Natural killer cell (primary cell): ENCODE measurements around the gene RABGAP1L. TPM values are rescaled to one million over a fixed set of nuclear protein-coding genes. Genes with fewer than 3 reads are reported as not detected.

Experiments
- ATAC-seq, 3 donors: fragments of 150-1000 bp in 2 of 3; fragments of 200-7000 bp in 1 of 3; cut with Tn5 transposase; 1 replicate in 1 of 3; 2 replicates in 2 of 3; pipeline ENCODE4 v1.10.0; 2021; ENCODE audit warnings: mild to moderate bottlenecking in 2 of 3, moderate library complexity in 2 of 3
- DNase-seq, 2 donors: peaks; one replicate each; pipeline versions ENCODE4 v3.0.0 to v3.0.0-alpha.2; 2013 to 2021; ENCODE audit warnings: mixed read lengths in 1 of 2
- H3K27ac ChIP-seq: one replicate; pipeline ENCODE4 v1.5.1; 2013; ENCODE audit warnings: mild to moderate bottlenecking, low read length
- H3K27me3 ChIP-seq: one replicate; pipeline ENCODE4 v1.6.1; 2013; ENCODE audit warnings: low read length; ENCODE audit not compliant: control insufficient read depth, insufficient read depth
- H3K36me3 ChIP-seq: one replicate; pipeline ENCODE4 v1.6.1; 2013; ENCODE audit warnings: low read length; ENCODE audit not compliant: control insufficient read depth, insufficient read depth
- H3K4me1 ChIP-seq: one replicate; pipeline ENCODE4 v1.6.1; 2013; ENCODE audit warnings: low read length; ENCODE audit not compliant: control insufficient read depth, insufficient read depth
- H3K4me3 ChIP-seq: one replicate; pipeline ENCODE4 v1.5.1; 2013; ENCODE audit warnings: low read length
- H3K9me3 ChIP-seq: one replicate; pipeline ENCODE4 v1.6.1; 2013; ENCODE audit warnings: low read length; ENCODE audit not compliant: control insufficient read depth, insufficient read depth
- H3K27ac Mint-ChIP-seq, 2 donors: one replicate each; pipeline ENCODE4 v1.8.0; 2022; ENCODE audit warnings: mild to moderate bottlenecking in 2 of 2, mixed read lengths in 2 of 2, moderate library complexity in 1 of 2
- H3K27me3 Mint-ChIP-seq, 2 donors: one replicate each; pipeline ENCODE4 v1.8.0; 2022; ENCODE audit warnings: low read depth in 2 of 2, mixed read lengths in 2 of 2
- H3K36me3 Mint-ChIP-seq: one replicate; pipeline ENCODE4 v1.8.0; 2022; ENCODE audit warnings: mixed read lengths
- H3K4me1 Mint-ChIP-seq, 2 donors: one replicate each; pipeline ENCODE4 v1.8.0; 2022; ENCODE audit warnings: mixed read lengths in 2 of 2
- H3K4me3 Mint-ChIP-seq: one replicate; pipeline ENCODE4 v1.8.0; 2022; ENCODE audit warnings: mild to moderate bottlenecking, moderate library complexity, mixed read lengths
- H3K9me3 Mint-ChIP-seq, 2 donors: one replicate each; pipeline ENCODE4 v1.8.0; 2022; ENCODE audit warnings: mixed read lengths in 2 of 2
- WGBS: methylation state at CpG from one replicate; pipeline ENCODE4 v1.1.7; 2013; ENCODE audit warnings: missing lambda C conversion rate; ENCODE audit not compliant: insufficient coverage; 5-methylcytosine and 5-hydroxymethylcytosine counted together
- intact Hi-C: fragments of 100-400 bp; cut with micrococcal nuclease; formaldehyde crosslinking; loops from one replicate; pipeline ENCODE4 v1.14.2; 2022
- total RNA-seq, 4 donors: library from RNA; stranded (reverse); fragments of 120-200 nt in 1 of 4; gene quantifications; one replicate each; pipeline versions ENCODE4 v1.2.3 to v1.2.4, GENCODE V29; 2013 to 2022
- TF ChIP-seq, protein P1 (sequence below): fragments of 200-600 bp; IDR thresholded peaks from one replicate; pipeline ENCODE4 v1.8.0; 2022; ENCODE audit warnings: antibody characterized with exemption

The RABGAP1L gene
- total RNA-seq, 3 donors from 2014 or later (not counting 1 experiment from before 2014, with no cell fraction given), result 145 to 168 (median 153) TPM

DNA sequence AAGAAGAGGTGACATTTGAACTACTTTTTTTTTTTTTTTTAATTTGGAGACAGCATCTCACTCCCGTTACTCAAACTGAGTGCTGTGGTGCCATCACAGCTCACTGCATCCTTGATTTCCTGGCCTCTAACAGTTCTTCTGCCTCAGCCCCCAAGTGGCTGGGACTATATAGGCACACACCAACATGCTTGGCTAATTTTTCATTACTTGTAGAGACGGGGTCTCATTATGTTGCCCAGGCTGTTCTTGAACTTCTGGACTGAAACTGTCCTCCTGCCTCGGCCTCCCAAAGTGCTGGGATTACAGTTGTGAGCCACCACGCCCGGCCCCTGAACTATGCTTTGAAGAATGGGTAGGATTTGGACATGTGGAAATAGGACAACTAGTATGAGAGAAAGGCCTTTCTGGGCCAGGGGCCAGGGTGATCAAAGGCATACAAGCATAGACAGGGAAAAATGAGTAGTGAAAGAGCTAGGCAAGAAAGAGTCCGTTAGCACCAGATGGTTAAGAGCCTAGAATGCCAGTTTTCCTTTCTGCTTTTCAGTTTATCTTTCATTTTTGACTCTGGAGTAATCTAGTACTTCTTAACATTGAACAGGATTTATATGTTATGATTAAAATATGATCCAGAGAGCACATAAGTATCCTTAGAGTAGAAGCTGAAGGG lies 6.3 kb downstream of the RABGAP1L start:
- Mint-ChIP-seq H3K4me3 (no peak overlapping the region), H3K36me3 (no peaks in the 10 kb centered on the region), H3K9me3 (no peaks in the 10 kb centered on the region), H3K27ac (peak overlapping the region; percentile 79 to 83), H3K4me1 (peaks cover 46 to 63% of the 10 kb centered on the region in 2 donors), H3K27me3 (no peaks in the 10 kb centered on the region)
- WGBS, result 81% methylated on average over 6 of the region's 6 CpGs
- Histone ChIP-seq H3K4me1 (peaks cover 14% of the 10 kb centered on the region), H3K36me3 (peaks cover 8% of the 10 kb centered on the region), H3K27ac (peak overlapping the region; percentile 43), H3K27me3 (no peaks in the 10 kb centered on the region), H3K4me3 (no peak overlapping the region), H3K9me3 (no peaks in the 10 kb centered on the region)
- ATAC-seq (peak in 1 of 3 donors; percentile 21), DNase-seq (no peak)
- TF ChIP-seq, protein P1, sequence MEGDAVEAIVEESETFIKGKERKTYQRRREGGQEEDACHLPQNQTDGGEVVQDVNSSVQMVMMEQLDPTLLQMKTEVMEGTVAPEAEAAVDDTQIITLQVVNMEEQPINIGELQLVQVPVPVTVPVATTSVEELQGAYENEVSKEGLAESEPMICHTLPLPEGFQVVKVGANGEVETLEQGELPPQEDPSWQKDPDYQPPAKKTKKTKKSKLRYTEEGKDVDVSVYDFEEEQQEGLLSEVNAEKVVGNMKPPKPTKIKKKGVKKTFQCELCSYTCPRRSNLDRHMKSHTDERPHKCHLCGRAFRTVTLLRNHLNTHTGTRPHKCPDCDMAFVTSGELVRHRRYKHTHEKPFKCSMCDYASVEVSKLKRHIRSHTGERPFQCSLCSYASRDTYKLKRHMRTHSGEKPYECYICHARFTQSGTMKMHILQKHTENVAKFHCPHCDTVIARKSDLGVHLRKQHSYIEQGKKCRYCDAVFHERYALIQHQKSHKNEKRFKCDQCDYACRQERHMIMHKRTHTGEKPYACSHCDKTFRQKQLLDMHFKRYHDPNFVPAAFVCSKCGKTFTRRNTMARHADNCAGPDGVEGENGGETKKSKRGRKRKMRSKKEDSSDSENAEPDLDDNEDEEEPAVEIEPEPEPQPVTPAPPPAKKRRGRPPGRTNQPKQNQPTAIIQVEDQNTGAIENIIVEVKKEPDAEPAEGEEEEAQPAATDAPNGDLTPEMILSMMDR, result no peak
- intact Hi-C loops, result loop anchor here (10.0 kb wide), 1 partner anchor 301 kb away; the partner anchor contains the start of genes GAS5 and ZBTB37

DNA sequence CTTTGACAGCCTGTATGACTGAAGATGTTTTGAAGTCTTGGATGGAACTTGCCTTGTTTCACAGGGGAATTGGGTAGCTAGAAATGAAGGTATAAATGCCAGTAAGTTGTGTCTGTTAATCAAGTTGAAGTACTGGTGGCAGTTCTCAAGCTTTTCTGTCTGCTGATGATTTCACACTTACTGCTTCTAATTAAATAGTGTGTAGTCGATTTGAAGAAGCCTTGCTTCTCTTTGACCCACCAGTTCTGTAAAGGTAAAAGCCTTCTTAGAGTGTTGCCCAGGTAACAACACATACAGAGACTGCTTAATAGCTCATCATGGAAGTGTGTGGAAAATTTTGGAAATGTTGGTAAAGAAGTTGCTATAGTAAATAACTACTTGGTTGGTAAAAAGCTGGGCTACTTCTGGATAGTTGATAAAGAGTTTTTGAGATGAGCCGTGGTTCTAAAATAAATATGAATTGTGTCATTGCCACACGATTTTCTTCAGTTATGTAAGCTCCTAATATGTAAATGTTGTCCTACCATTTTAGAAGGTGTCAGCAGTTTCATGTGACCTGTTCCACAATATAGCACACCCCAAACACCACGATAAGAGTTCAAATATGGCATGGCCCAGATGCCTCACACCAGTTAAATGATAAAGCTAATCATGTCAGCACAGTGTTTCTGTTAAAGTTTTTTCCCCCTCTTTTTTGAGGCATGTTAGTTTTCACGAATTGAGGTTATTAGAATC lies 7.4 kb downstream of the RABGAP1L start:
- DNase-seq, result no peak
- H3K27ac Mint-ChIP-seq, result peak overlapping the region; percentile 79 to 83
- Histone ChIP-seq H3K27me3 (no peaks in the 10 kb centered on the region), H3K27ac (peak overlapping the region; percentile 43), H3K4me1 (peaks cover 7% of the 10 kb centered on the region), H3K36me3 (peaks cover 8% of the 10 kb centered on the region), H3K4me3 (no peak overlapping the region), H3K9me3 (no peaks in the 10 kb centered on the region)
- intact Hi-C loops, result loop anchor here (10.0 kb wide), 1 partner anchor 302 kb away; the partner anchor contains the start of genes GAS5 and ZBTB37
- TF ChIP-seq, protein P1, result no peak
- H3K9me3 Mint-ChIP-seq, result no peaks in the 10 kb centered on the region
- WGBS, result 85% methylated on average over 2 of the region's 5 CpGs
- peak overlapping the region; percentile 7 for H3K4me3 Mint-ChIP-seq
- H3K27me3 Mint-ChIP-seq, result no peaks in the 10 kb centered on the region
- no peaks in the 10 kb centered on the region for H3K36me3 Mint-ChIP-seq
- ATAC-seq, result peak in 1 of 3 donors; percentile 29
- peaks cover 44 to 56% of the 10 kb centered on the region in 2 donors for H3K4me1 Mint-ChIP-seq

DNA sequence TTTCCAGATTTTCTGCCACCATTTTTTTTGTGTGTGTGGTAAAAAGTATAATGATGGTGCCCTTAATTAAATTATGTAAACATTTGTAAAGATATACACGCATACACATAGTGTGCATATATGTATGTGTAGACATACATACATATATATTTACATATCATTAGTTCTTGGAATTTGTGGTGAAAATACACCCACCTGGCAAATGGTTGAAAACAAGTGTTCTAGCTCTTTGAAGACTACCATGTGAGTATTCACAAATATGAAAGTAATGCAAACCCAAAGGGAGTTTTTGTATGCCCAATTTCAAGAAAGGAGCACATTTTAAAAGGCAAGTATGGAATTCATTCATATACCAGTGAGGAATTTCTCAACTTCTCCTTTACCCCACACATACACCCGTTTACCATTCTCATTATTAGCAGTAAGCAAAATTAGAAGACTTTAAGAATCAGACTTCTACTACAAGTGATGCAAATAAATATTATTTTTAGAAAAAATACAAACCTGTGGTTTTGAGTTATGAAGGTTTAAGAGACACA lies 8.0 kb downstream of the RABGAP1L start:
- no CpG with 5 or more reads among the region's 2 CpGs for WGBS
- ATAC-seq (no peak), DNase-seq (no peak)
- Mint-ChIP-seq H3K4me3 (no peak overlapping the region), H3K27me3 (no peaks in the 10 kb centered on the region), H3K36me3 (no peaks in the 10 kb centered on the region), H3K9me3 (no peaks in the 10 kb centered on the region), H3K27ac (peak overlapping the region; percentile 79 to 83), H3K4me1 (peaks cover 44 to 56% of the 10 kb centered on the region in 2 donors)
- no peaks in the 10 kb centered on the region for H3K27me3 ChIP-seq
- peaks cover 6% of the 10 kb centered on the region for H3K4me1 ChIP-seq
- H3K9me3 ChIP-seq, result no peaks in the 10 kb centered on the region
- H3K4me3 ChIP-seq, result no peak overlapping the region
- H3K27ac ChIP-seq, result no peak overlapping the region
- peaks cover 8% of the 10 kb centered on the region for H3K36me3 ChIP-seq
- TF ChIP-seq, protein P1, result no peak
- intact Hi-C loops, result loop anchor here (10.0 kb wide), 1 partner anchor 303 kb away; the partner anchor contains the start of genes GAS5 and ZBTB37
